Activated CD4-positive, alpha-beta T cell treated with anti-CD3 and anti-CD28 coated beads, Interleukin-2, amount 10 ng/mL, durations not matched to agents 24 days and 14 days (primary cell): Measurements from ENCODE around the gene MED16. TPM values are rescaled to one million over a fixed set of nuclear protein-coding genes. Genes with fewer than 3 reads are reported as not detected.

Experiments
- DNase-seq: peaks from one replicate; pipeline ENCODE4 v3.0.0; 2022
- H3K27ac Mint-ChIP-seq: one replicate; pipeline ENCODE4 v1.8.0; 2022; ENCODE audit warnings: mild to moderate bottlenecking, mixed read lengths
- H3K27me3 Mint-ChIP-seq: one replicate; pipeline ENCODE4 v1.8.0; 2022; ENCODE audit warnings: mixed read lengths
- H3K36me3 Mint-ChIP-seq: one replicate; pipeline ENCODE4 v1.8.0; 2022; ENCODE audit warnings: low read depth, mild to moderate bottlenecking, mixed read lengths
- H3K4me1 Mint-ChIP-seq: one replicate; pipeline ENCODE4 v1.8.0; 2021; ENCODE audit warnings: mixed read lengths
- H3K4me3 Mint-ChIP-seq: one replicate; pipeline ENCODE4 v1.8.0; 2022; ENCODE audit warnings: mild to moderate bottlenecking, moderate library complexity, mixed read lengths
- H3K9me3 Mint-ChIP-seq: one replicate; pipeline ENCODE4 v1.8.0; 2021; ENCODE audit warnings: mixed read lengths
- intact Hi-C: fragments of 100-400 bp; cut with micrococcal nuclease; formaldehyde crosslinking; loops from one replicate; pipeline ENCODE4 v1.15.1; 2023
- total RNA-seq: library from RNA; stranded (reverse); gene quantifications from 2 replicates; pipeline ENCODE4 v1.2.3, GENCODE V29; 2022

Gene MED16
- total RNA-seq, 1 donor from 2014 or later: 58.1 TPM

- Mint-ChIP-seq H3K9me3 (no peaks in the 10 kb centered on the region), H3K36me3 (peaks cover 15% of the 10 kb centered on the region), H3K4me1 (peaks cover 40% of the 10 kb centered on the region), H3K4me3 (peak overlapping the region; percentile 12), H3K27me3 (no peaks in the 10 kb centered on the region), H3K27ac (peak overlapping the region; percentile 66)
- peak; percentile 69 for DNase-seq
- intact Hi-C loops: no loop called here
Observed at GRCh38 chr19:907183-907853, 14.3 kb upstream of the MED16 start.

DNA sequence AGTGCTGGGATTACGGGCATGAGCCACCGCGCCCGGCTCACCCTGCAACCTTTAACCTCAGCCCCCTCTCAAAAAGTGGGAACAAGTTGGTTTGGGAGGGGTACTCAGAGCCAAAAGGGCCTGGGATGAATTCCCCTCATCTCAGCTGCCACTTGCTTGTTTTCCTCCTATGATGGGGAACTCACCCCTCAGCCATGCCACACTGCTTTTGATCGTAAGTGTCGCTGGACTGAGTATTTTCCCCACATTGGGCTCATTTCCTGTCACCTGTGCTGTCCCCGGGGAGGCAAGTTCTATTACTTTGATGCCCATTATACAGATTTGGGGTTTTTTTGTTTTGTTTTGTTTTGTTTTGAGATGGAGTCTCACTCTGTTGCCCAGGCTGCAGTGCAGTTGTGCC is 13.5 kb upstream of the MED16 start:
- H3K4me1 Mint-ChIP-seq: peaks cover 40% of the 10 kb centered on the region

GRCh38 chr19:904545-904944 is 11.6 kb upstream of the MED16 start:
- Mint-ChIP-seq H3K27me3 (no peaks in the 10 kb centered on the region), H3K4me3 (no peak overlapping the region), H3K36me3 (peaks cover 19% of the 10 kb centered on the region), H3K4me1 (peaks cover 33% of the 10 kb centered on the region), H3K27ac (no peak overlapping the region), H3K9me3 (no peaks in the 10 kb centered on the region)
- intact Hi-C loops: no loop called here
- DNase-seq: no peak

More for the DNA sequence above, 13.5 kb upstream of the MED16 start:
- peak; percentile 73 for DNase-seq
- Mint-ChIP-seq H3K36me3 (peaks cover 15% of the 10 kb centered on the region), H3K27me3 (no peaks in the 10 kb centered on the region), H3K27ac (peak overlapping the region; percentile 66), H3K4me3 (no peak overlapping the region), H3K9me3 (no peaks in the 10 kb centered on the region)
- intact Hi-C loops: no loop called here

DNA sequence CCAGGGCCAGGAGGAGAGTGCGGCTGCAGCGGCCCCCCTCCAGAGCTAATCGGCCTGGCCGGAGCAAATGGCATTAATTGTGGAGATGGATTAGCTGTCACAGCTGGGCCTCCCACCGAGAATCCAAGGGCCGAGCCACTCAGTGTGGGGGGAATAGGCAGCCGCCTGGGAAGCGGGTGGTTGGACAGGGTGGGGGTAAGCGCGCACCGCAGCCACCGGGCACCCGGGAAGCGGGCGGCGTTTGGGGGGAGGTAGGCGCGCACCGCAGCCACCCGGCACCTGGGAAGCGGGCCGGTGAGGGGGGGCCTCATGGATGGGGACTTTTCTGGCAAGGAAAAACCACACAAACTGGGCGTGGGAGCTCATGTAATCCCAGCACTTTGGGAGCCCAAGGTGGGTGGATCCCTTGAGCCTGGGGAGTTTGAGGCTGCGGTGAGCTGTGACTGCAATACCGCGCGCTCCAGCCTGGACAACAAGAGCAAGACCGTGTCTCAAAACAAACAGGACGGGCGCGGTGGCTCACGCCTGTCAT is 10.3 kb upstream of the MED16 start:
- Mint-ChIP-seq H3K27ac (no peak overlapping the region), H3K4me1 (peaks cover 22% of the 10 kb centered on the region), H3K4me3 (no peak overlapping the region), H3K27me3 (no peaks in the 10 kb centered on the region), H3K36me3 (peaks cover 19% of the 10 kb centered on the region), H3K9me3 (no peaks in the 10 kb centered on the region)
- intact Hi-C loops: no loop called here
- DNase-seq: no peak

DNA sequence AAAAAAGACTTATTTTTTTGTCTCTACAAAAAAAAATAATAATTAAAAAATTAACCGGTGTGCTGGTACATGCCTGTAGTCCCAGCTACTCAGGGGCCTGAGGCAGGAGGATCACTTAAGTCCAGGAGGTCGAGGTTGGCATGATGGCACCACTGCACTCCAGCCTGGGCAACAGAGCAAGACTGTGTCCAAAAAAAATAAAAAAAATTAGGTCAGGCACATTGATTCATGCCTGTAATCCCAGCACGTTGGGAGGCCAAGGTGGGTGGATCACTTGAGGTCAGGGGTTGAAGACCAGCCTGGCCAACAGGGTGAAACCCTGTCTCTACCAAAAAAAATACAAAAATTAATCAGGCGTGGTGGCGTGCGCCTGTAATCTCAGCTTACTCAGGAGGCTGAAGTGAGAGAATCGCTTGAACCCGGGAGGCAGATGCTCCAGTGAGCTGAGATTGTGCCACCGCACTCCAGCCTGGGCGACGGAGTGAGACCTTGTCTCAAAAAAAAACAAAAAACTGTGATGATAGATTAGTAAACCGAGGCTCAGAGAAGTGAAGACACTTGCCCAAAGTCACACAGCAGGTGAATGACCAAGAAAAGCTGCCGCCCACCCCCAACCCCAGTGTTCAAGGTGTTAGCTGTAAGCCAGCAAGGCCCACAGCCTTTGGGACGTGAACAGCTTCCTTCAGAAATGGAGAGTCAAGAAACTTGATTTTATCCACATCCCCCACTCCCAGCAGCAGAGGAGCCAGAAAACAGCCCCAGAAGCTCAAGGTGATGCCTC is 9.6 kb upstream of the MED16 start:
- Mint-ChIP-seq H3K27ac (no peak overlapping the region), H3K4me3 (no peak overlapping the region), H3K9me3 (no peaks in the 10 kb centered on the region), H3K36me3 (peaks cover 21% of the 10 kb centered on the region), H3K4me1 (peaks cover 19% of the 10 kb centered on the region), H3K27me3 (no peaks in the 10 kb centered on the region)
- intact Hi-C loops: no loop called here
- DNase-seq: no peak

GRCh38 chr19:902093-902370 is 9.0 kb upstream of the MED16 start:
- Mint-ChIP-seq H3K9me3 (no peaks in the 10 kb centered on the region), H3K27me3 (no peaks in the 10 kb centered on the region), H3K36me3 (peaks cover 22% of the 10 kb centered on the region), H3K4me3 (no peak overlapping the region), H3K4me1 (peaks cover 13% of the 10 kb centered on the region), H3K27ac (no peak overlapping the region)
- DNase-seq: no peak
- intact Hi-C loops: no loop called here

- Mint-ChIP-seq H3K4me3 (no peak overlapping the region), H3K9me3 (no peaks in the 10 kb centered on the region), H3K4me1 (peaks cover 7% of the 10 kb centered on the region), H3K27me3 (no peaks in the 10 kb centered on the region), H3K27ac (no peak overlapping the region), H3K36me3 (peaks cover 26% of the 10 kb centered on the region)
- DNase-seq: no peak
- intact Hi-C loops: no loop called here
Observed at GRCh38 chr19:901216-902092, 8.5 kb upstream of the MED16 start.

DNA sequence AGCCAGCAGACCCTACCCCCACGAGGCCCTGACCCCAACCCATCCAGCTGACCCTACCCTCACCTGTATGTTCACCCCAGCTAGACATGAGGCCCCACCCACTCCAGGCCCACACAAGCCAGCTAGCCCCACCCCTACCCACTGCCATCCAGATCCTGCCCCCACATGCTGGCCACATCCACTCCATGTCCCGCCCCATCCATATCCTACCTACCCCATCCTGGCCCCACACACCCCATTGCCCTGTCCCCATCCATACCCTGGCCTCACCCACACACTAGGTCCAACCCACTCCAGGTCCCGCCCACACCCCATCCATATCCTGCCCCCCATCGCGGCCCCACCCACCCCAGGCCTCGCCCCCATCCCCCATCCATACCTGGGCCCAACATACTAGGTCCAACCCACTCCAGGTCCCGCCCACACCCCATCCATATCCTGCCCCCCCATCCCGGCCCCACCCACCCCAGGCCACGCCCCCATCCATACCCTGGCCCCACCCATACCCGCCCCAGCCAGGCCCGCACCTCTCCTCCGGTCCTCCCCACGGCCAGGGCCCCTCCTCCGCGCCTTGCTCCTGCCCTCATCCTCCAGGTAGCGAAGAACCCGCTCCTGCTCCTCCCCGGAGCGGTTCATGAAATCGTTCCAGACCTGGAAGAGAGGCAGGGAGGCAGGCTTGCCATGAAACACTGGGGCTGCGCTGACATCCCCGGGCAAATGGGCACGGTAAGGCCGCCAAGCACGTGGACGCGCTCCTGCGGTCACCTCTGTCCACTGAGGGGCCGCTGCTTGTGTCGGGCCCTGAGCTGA is 7.5 kb upstream of the MED16 start:
- peaks cover 6% of the 10 kb centered on the region for H3K4me1 Mint-ChIP-seq
- no peaks in the 10 kb centered on the region for H3K27me3 Mint-ChIP-seq
- no peak overlapping the region for H3K27ac Mint-ChIP-seq
- H3K9me3 Mint-ChIP-seq: no peaks in the 10 kb centered on the region
- peaks cover 27% of the 10 kb centered on the region for H3K36me3 Mint-ChIP-seq
- intact Hi-C loops: no loop called here
- H3K4me3 Mint-ChIP-seq: no peak overlapping the region
- peak; percentile 81 for DNase-seq

DNA sequence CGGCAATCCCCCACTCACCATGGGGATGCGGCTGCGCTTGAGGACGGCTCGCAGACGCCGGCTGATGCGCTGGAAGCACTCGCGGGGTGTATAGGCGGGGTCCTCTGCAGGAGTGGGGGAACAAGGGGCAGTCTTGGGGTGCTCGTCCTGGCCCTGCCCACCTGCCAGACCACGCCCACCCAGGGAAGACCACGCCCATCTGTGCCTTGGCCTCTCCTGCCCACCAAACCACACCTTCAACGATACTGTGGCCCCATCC is 7.0 kb upstream of the MED16 start:
- intact Hi-C loops: no loop called here
- Mint-ChIP-seq H3K27me3 (no peaks in the 10 kb centered on the region), H3K9me3 (no peaks in the 10 kb centered on the region), H3K4me3 (no peak overlapping the region), H3K27ac (no peak overlapping the region), H3K36me3 (peaks cover 27% of the 10 kb centered on the region), H3K4me1 (peaks cover 8% of the 10 kb centered on the region)
- DNase-seq: peak; percentile 65

DNA sequence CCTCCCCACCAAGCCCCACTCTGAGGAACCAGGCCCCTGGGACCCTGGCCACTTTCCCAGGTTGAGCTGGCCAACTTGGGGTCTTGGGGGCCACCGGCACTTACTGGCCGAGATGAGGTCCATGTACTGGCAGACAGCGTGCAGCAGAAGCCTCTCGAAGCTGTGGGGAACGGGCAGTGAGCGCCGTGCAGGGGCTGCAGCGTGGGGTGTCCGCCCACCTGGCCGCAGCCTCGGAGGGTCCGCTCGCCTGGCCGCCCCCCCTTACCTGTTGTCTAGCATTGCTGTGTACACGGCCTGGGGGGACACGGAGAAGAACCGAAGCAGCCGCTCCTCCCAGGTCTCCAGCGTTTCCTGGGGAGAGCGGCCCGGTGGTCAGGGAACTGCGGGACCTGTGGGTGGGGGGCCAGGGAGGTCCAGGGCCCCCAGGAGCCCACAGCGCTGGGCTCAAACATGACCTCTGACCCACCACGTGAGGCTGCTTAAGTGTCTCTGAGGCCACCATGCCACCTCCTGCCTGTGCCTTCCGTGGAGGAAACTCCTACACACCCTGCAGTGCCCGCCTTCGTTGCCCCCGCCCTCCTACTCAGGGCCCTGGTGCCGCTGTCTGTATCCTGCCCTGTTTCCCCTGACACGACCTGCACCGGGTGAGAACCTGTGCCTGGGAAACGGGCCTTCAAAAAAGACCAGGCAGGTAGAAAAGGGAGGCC is 6.5 kb upstream of the MED16 start:
- Mint-ChIP-seq H3K27me3 (no peaks in the 10 kb centered on the region), H3K9me3 (no peaks in the 10 kb centered on the region), H3K36me3 (peaks cover 26% of the 10 kb centered on the region), H3K4me3 (no peak overlapping the region), H3K27ac (no peak overlapping the region), H3K4me1 (peaks cover 7% of the 10 kb centered on the region)
- intact Hi-C loops: no loop called here
- no peak for DNase-seq

- DNase-seq: no peak
- H3K9me3 Mint-ChIP-seq: no peaks in the 10 kb centered on the region
- no peaks in the 10 kb centered on the region for H3K27me3 Mint-ChIP-seq
- H3K27ac Mint-ChIP-seq: no peak overlapping the region
- intact Hi-C loops: no loop called here
- peaks cover 6% of the 10 kb centered on the region for H3K4me1 Mint-ChIP-seq
- no peak overlapping the region for H3K4me3 Mint-ChIP-seq
- H3K36me3 Mint-ChIP-seq: peaks cover 21% of the 10 kb centered on the region
Observed at GRCh38 chr19:898663-899062, 5.7 kb upstream of the MED16 start.

DNA sequence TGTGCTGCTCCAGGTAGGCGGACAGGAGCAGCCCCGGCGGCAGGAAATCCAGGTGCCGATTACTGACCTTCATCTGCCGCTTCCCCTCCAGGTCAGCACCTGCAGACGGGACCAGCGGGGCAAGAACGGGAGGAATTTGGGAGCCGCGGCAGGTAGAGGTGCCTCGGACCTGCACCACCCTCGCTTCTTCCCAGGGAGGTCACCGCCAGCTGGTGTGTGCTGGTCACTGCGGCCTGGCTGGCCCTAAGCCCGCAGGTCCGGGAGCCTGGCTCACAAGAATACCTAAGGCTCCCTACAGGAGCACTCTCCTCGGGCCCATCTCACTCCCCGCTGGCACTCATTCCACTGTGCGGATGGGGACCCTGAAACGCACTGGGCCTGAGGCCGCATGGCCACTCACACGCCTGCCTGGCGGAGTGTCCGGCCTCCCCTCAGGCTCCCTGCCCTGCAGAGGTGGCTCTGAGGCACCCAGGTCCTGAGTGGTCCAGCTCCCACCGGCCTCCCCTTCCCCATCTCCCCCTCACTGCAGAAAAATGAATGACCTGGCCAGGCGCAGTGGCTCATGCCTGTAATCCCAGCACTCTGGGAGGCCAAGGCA is 4.6 kb upstream of the MED16 start:
- Mint-ChIP-seq H3K4me1 (peaks cover 13% of the 10 kb centered on the region), H3K27me3 (no peaks in the 10 kb centered on the region), H3K36me3 (peaks cover 24% of the 10 kb centered on the region), H3K9me3 (no peaks in the 10 kb centered on the region), H3K27ac (no peak overlapping the region), H3K4me3 (no peak overlapping the region)
- no peak for DNase-seq
- intact Hi-C loops: no loop called here

- no peak overlapping the region for H3K27ac Mint-ChIP-seq
- H3K27me3 Mint-ChIP-seq: no peaks in the 10 kb centered on the region
Observed at GRCh38 chr19:896999-897398, 4.0 kb upstream of the MED16 start.

More at GRCh38 chr19:896999-897398, 4.0 kb upstream of the MED16 start:
- intact Hi-C loops: no loop called here
- peaks cover 15% of the 10 kb centered on the region for H3K4me1 Mint-ChIP-seq
- no peak for DNase-seq
- no peaks in the 10 kb centered on the region for H3K9me3 Mint-ChIP-seq
- H3K36me3 Mint-ChIP-seq: peaks cover 24% of the 10 kb centered on the region
- H3K4me3 Mint-ChIP-seq: no peak overlapping the region
